ENCODE data around the gene POLR2E. TPM values are rescaled to one million over a fixed set of nuclear protein-coding genes. Genes with fewer than 3 reads are reported as not detected.

Gene POLR2E
- total RNA-seq, 4 donors from 2014 or later, result 84.1 to 142 (median 111) TPM

GRCh38 chr19:1123381-1123780 is 28.2 kb upstream of the POLR2E start:
- peaks cover 21% of the 10 kb centered on the region for H3K4me1 ChIP-seq
- no peak for DNase-seq (ENCODE audit: low spot score in 2 of 2)
- TF ChIP-seq POLR2A (IDR thresholded peaks at IDR 0.05) (no peak), EP300 (IDR thresholded peaks at IDR 0.05) (no peak), CTCF (IDR thresholded peaks at IDR 0.05) (no peak), POLR2AphosphoS5 (IDR thresholded peaks at IDR 0.05) (no peak)
- H3K9me3 ChIP-seq, result no peaks in the 10 kb centered on the region
- WGBS, result 97% methylated on average over 16 of the region's 20 CpGs
- H3K4me3 ChIP-seq, result no peak overlapping the region
- no peaks in the 10 kb centered on the region for H3K27me3 ChIP-seq
- peaks cover 95% of the 10 kb centered on the region for H3K36me3 ChIP-seq
- H3K27ac ChIP-seq, result no peak overlapping the region

GRCh38 chr19:1122972-1123363 is 27.8 kb upstream of the POLR2E start:
- Histone ChIP-seq H3K27ac (no peak overlapping the region), H3K27me3 (no peaks in the 10 kb centered on the region), H3K9me3 (no peaks in the 10 kb centered on the region), H3K4me1 (peaks cover 18% of the 10 kb centered on the region), H3K4me3 (no peak overlapping the region), H3K36me3 (peaks cover 97% of the 10 kb centered on the region)
- TF ChIP-seq POLR2AphosphoS5 (IDR thresholded peaks at IDR 0.05) (no peak), POLR2A (IDR thresholded peaks at IDR 0.05) (no peak), CTCF (IDR thresholded peaks at IDR 0.05) (no peak), EP300 (IDR thresholded peaks at IDR 0.05) (no peak)
- no peak for DNase-seq (ENCODE audit: low spot score in 2 of 2)
- WGBS, result 51% methylated on average over 21 of the region's 21 CpGs

GRCh38 chr19:1122021-1122971 is 27.1 kb upstream of the POLR2E start:
- 96% methylated on average over 54 of the region's 63 CpGs for WGBS
- H3K4me3 ChIP-seq, result no peak overlapping the region
- H3K27ac ChIP-seq, result no peak overlapping the region
- peaks cover 21% of the 10 kb centered on the region for H3K4me1 ChIP-seq
- peaks cover 97% of the 10 kb centered on the region for H3K36me3 ChIP-seq
- no peaks in the 10 kb centered on the region for H3K9me3 ChIP-seq
- no peak for DNase-seq (ENCODE audit: low spot score in 2 of 2)
- TF ChIP-seq POLR2AphosphoS5 (IDR thresholded peaks at IDR 0.05), result no peak
- no peaks in the 10 kb centered on the region for H3K27me3 ChIP-seq

- TF ChIP-seq CTCF (IDR thresholded peaks at IDR 0.05), result no peak
- TF ChIP-seq POLR2AphosphoS5 (IDR thresholded peaks at IDR 0.05), result no peak
- TF ChIP-seq POLR2A (IDR thresholded peaks at IDR 0.05), result no peak
- TF ChIP-seq EP300 (IDR thresholded peaks at IDR 0.05), result no peak
- Histone ChIP-seq H3K36me3 (peaks cover 97% of the 10 kb centered on the region), H3K9me3 (no peaks in the 10 kb centered on the region), H3K4me1 (peaks cover 20% of the 10 kb centered on the region), H3K27me3 (no peaks in the 10 kb centered on the region), H3K4me3 (no peak overlapping the region), H3K27ac (no peak overlapping the region)
- 97% methylated on average over 7 of the region's 10 CpGs for WGBS
- DNase-seq (ENCODE audit: low spot score in 2 of 2), result no peak
These were observed 26.2 kb upstream of the POLR2E start for GRCh38 chr19:1121395-1121794.

GRCh38 chr19:1119475-1120217 is 24.5 kb upstream of the POLR2E start:
- Histone ChIP-seq H3K27me3 (no peaks in the 10 kb centered on the region), H3K4me3 (no peak overlapping the region), H3K4me1 (peaks cover 19% of the 10 kb centered on the region), H3K9me3 (no peaks in the 10 kb centered on the region), H3K36me3 (peaks cover 98% of the 10 kb centered on the region), H3K27ac (no peak overlapping the region)
- DNase-seq (ENCODE audit: low spot score in 2 of 2), result no peak
- 82% methylated on average over 43 of the region's 50 CpGs for WGBS
- TF ChIP-seq CTCF (IDR thresholded peaks at IDR 0.05) (no peak), EP300 (IDR thresholded peaks at IDR 0.05) (no peak), POLR2AphosphoS5 (IDR thresholded peaks at IDR 0.05) (no peak), POLR2A (IDR thresholded peaks at IDR 0.05) (no peak)
